ENCODE measurements around the gene TRPV3. TPM values are rescaled to one million over a fixed set of nuclear protein-coding genes. Genes with fewer than 3 reads are reported as not detected.
A peak's percentile ranks its signal among the peaks of the same experiment; 100 is the strongest.

TRPV3 gene
- under 1 TPM; 0.13 to 0.43 TPM for total RNA-seq

- POLR2A ChIA-PET, result no interaction called here
- H3K9me3 Mint-ChIP-seq, result no peaks in the 10 kb centered on the region
- H3K27me3 Mint-ChIP-seq, result no peaks in the 10 kb centered on the region
- H3K4me3 Mint-ChIP-seq, result no peak within 1 kb of the TSS
- peaks cover 17% of the 10 kb centered on the region for H3K4me1 Mint-ChIP-seq
- peak; percentile 66 for DNase-seq
- no peaks in the 10 kb centered on the region for H3K36me3 Mint-ChIP-seq (ENCODE audit: low read depth)
- H3K27ac Mint-ChIP-seq, result no peak within 1 kb of the TSS
- CTCF ChIA-PET, result interaction anchor here (1.3 kb wide), 1 partner anchor 45 kb away, joined by 3 read pairs; no protein-coding TSS in a partner anchor
Observed at GRCh38 chr17:3557768-3558583, at the start of gene TRPV3. TRPV3 (minus strand) TSS chr17:3557812; CDS start chr17:3554850, 2,962 bp downstream.

GRCh38 chr17:3603870-3604259 lies 46.3 kb upstream of the TRPV3 start:
- CTCF ChIA-PET, result interaction anchor here (1.0 to 4.2 kb wide), 5 partner anchors 32 to 105 kb away, joined by 3 to 41 read pairs (median 4); partner anchors contain the start of genes CTNS, SHPK and TRPV3
- Mint-ChIP-seq H3K27me3 (no peaks in the 10 kb centered on the region), H3K4me3 (no peak overlapping the region), H3K36me3 (ENCODE audit: low read depth) (peaks cover 6% of the 10 kb centered on the region), H3K4me1 (peaks cover 2% of the 10 kb centered on the region), H3K9me3 (no peaks in the 10 kb centered on the region), H3K27ac (no peak overlapping the region)
- POLR2A ChIA-PET, result interaction anchor here (0.7 kb wide), 1 partner anchor 43 kb away, joined by 3 read pairs; no protein-coding TSS in a partner anchor
- DNase-seq, result no peak

- Mint-ChIP-seq H3K36me3 (ENCODE audit: low read depth) (peaks cover 5% of the 10 kb centered on the region), H3K4me3 (no peak overlapping the region), H3K27me3 (no peaks in the 10 kb centered on the region), H3K9me3 (no peaks in the 10 kb centered on the region), H3K4me1 (peaks cover 2% of the 10 kb centered on the region), H3K27ac (no peak overlapping the region)
- CTCF ChIA-PET, result interaction anchor here (0.7 to 4.2 kb wide), 19 partner anchors 9 to 554 kb away, joined by 3 to 41 read pairs (median 4); partner anchors contain the start of genes CTNS, SHPK and TRPV3
- POLR2A ChIA-PET, result no interaction called here
- DNase-seq, result no peak
Observed at GRCh38 chr17:3603119-3603869, 45.7 kb upstream of the TRPV3 start.

- Mint-ChIP-seq H3K36me3 (ENCODE audit: low read depth) (peaks cover 3% of the 10 kb centered on the region), H3K4me3 (no peak overlapping the region), H3K27me3 (no peaks in the 10 kb centered on the region), H3K27ac (no peak overlapping the region), H3K9me3 (no peaks in the 10 kb centered on the region), H3K4me1 (peaks cover 2% of the 10 kb centered on the region)
- DNase-seq, result peak; percentile 36
- ChIA-PET POLR2A (no interaction called here), CTCF (interaction anchor here (0.6 to 4.2 kb wide), 20 partner anchors 9 to 554 kb away, joined by 3 to 41 read pairs (median 4); partner anchors contain the start of genes CTNS, SHPK and TRPV3)
Observed at GRCh38 chr17:3602499-3602898, 44.9 kb upstream of the TRPV3 start.

GRCh38 chr17:3600529-3601205 lies 43.1 kb upstream of the TRPV3 start:
- Mint-ChIP-seq H3K4me1 (peaks cover 2% of the 10 kb centered on the region), H3K9me3 (no peaks in the 10 kb centered on the region), H3K27me3 (no peaks in the 10 kb centered on the region), H3K36me3 (ENCODE audit: low read depth) (peaks cover 3% of the 10 kb centered on the region), H3K27ac (no peak overlapping the region), H3K4me3 (no peak overlapping the region)
- CTCF ChIA-PET, result interaction anchor here (1.5 to 4.2 kb wide), 3 partner anchors 30 to 47 kb away, joined by 3 to 41 read pairs (median 25); partner anchors contain the start of genes CTNS and SHPK
- no peak for DNase-seq
- POLR2A ChIA-PET, result no interaction called here

- no peak for DNase-seq
- H3K4me1 Mint-ChIP-seq, result no peaks in the 10 kb centered on the region
- H3K4me3 Mint-ChIP-seq, result no peak overlapping the region
- H3K36me3 Mint-ChIP-seq (ENCODE audit: low read depth), result peaks cover 3% of the 10 kb centered on the region
- H3K27ac Mint-ChIP-seq, result no peak overlapping the region
- H3K27me3 Mint-ChIP-seq, result no peaks in the 10 kb centered on the region
- CTCF ChIA-PET, result no interaction called here
- no peaks in the 10 kb centered on the region for H3K9me3 Mint-ChIP-seq
- POLR2A ChIA-PET, result no interaction called here
Observed at GRCh38 chr17:3598078-3598477, 40.5 kb upstream of the TRPV3 start.

GRCh38 chr17:3596804-3597464 lies 39.3 kb upstream of the TRPV3 start:
- Mint-ChIP-seq H3K4me3 (no peak overlapping the region), H3K27me3 (no peaks in the 10 kb centered on the region), H3K36me3 (ENCODE audit: low read depth) (no peaks in the 10 kb centered on the region), H3K27ac (no peak overlapping the region), H3K4me1 (no peaks in the 10 kb centered on the region), H3K9me3 (no peaks in the 10 kb centered on the region)
- POLR2A ChIA-PET, result no interaction called here
- no peak for DNase-seq
- CTCF ChIA-PET, result no interaction called here

GRCh38 chr17:3594976-3595375 lies 37.4 kb upstream of the TRPV3 start:
- Mint-ChIP-seq H3K4me1 (no peaks in the 10 kb centered on the region), H3K36me3 (ENCODE audit: low read depth) (peaks cover under 1% of the 10 kb centered on the region), H3K27ac (no peak overlapping the region), H3K9me3 (no peaks in the 10 kb centered on the region), H3K27me3 (no peaks in the 10 kb centered on the region), H3K4me3 (no peak overlapping the region)
- DNase-seq, result no peak
- POLR2A ChIA-PET, result no interaction called here
- CTCF ChIA-PET, result no interaction called here

- H3K27ac Mint-ChIP-seq, result no peak overlapping the region
- no peak overlapping the region for H3K4me3 Mint-ChIP-seq
- no peaks in the 10 kb centered on the region for H3K9me3 Mint-ChIP-seq
- POLR2A ChIA-PET, result no interaction called here
- peaks cover 6% of the 10 kb centered on the region for H3K36me3 Mint-ChIP-seq (ENCODE audit: low read depth)
- no peak for DNase-seq
- H3K27me3 Mint-ChIP-seq, result no peaks in the 10 kb centered on the region
- H3K4me1 Mint-ChIP-seq, result no peaks in the 10 kb centered on the region
- CTCF ChIA-PET, result no interaction called here
Observed at GRCh38 chr17:3594051-3594800, 36.6 kb upstream of the TRPV3 start.

- ChIA-PET CTCF (interaction anchor here (1.0 kb wide), 1 partner anchor 9 kb away, joined by 4 read pairs; no protein-coding TSS in a partner anchor), POLR2A (no interaction called here)
- DNase-seq, result no peak
- Mint-ChIP-seq H3K36me3 (ENCODE audit: low read depth) (peaks cover 6% of the 10 kb centered on the region), H3K27me3 (no peaks in the 10 kb centered on the region), H3K4me1 (no peaks in the 10 kb centered on the region), H3K27ac (no peak overlapping the region), H3K9me3 (no peaks in the 10 kb centered on the region), H3K4me3 (no peak overlapping the region)
Observed at GRCh38 chr17:3593384-3593783, 35.8 kb upstream of the TRPV3 start.

GRCh38 chr17:3592216-3592860 lies 34.7 kb upstream of the TRPV3 start:
- H3K27me3 Mint-ChIP-seq, result no peaks in the 10 kb centered on the region
- POLR2A ChIA-PET, result no interaction called here
- no peaks in the 10 kb centered on the region for H3K4me1 Mint-ChIP-seq
- no peak for DNase-seq
- CTCF ChIA-PET, result interaction anchor here (0.6 to 1.0 kb wide), 2 partner anchors 10 to 482 kb away, joined by 3 to 4 read pairs; no protein-coding TSS in a partner anchor
- H3K27ac Mint-ChIP-seq, result no peak overlapping the region
- peaks cover 6% of the 10 kb centered on the region for H3K36me3 Mint-ChIP-seq (ENCODE audit: low read depth)
- H3K4me3 Mint-ChIP-seq, result no peak overlapping the region
- H3K9me3 Mint-ChIP-seq, result no peaks in the 10 kb centered on the region

GRCh38 chr17:3590768-3591167 lies 33.2 kb upstream of the TRPV3 start:
- Mint-ChIP-seq H3K36me3 (ENCODE audit: low read depth) (peaks cover 6% of the 10 kb centered on the region), H3K4me3 (no peak overlapping the region), H3K4me1 (no peaks in the 10 kb centered on the region), H3K27ac (no peak overlapping the region), H3K9me3 (no peaks in the 10 kb centered on the region), H3K27me3 (no peaks in the 10 kb centered on the region)
- CTCF ChIA-PET, result no interaction called here
- DNase-seq, result no peak
- POLR2A ChIA-PET, result no interaction called here

All from activated CD4-positive, alpha-beta memory T cell treated with anti-CD3 and anti-CD28 coated beads, Interleukin-2, amount 10 ng/mL, durations not matched to agents 7 days and 5 days (primary cell).